GM18520 (cell line): Measurements from ENCODE around the gene GLI3.
"Not testable (repeated sequence)": the region's sequence is repeated elsewhere in the genome, so short reads cannot be mapped to it uniquely, and the experiment has no call there.

Experiments used
- ATAC-seq: cut with Tn5 transposase; IDR thresholded peaks from one replicate; pipeline ENCODE4 v1.9.1; 2021; ENCODE audit not compliant: unreplicated experiment

Gene GLI3

DNA sequence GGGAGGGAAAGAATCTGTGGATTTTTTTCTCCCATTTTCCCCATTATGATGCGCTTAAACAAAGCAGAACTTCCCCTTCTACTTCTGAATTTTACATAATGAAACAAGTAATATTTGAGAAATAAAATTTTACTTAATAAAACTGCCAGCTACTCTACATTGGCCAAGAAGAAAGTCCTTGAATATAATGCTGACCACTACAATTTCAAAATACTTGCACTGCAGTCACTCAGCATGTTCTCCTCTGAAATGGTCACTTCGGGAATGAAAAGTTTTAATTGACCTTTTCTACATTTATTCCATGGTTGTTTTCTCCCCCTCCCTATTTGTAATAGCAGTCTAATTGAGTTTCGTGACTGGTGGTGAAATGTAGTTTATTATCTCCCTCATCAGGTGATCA lies 23.9 kb downstream of the GLI3 start:
- ATAC-seq: no peak

DNA sequence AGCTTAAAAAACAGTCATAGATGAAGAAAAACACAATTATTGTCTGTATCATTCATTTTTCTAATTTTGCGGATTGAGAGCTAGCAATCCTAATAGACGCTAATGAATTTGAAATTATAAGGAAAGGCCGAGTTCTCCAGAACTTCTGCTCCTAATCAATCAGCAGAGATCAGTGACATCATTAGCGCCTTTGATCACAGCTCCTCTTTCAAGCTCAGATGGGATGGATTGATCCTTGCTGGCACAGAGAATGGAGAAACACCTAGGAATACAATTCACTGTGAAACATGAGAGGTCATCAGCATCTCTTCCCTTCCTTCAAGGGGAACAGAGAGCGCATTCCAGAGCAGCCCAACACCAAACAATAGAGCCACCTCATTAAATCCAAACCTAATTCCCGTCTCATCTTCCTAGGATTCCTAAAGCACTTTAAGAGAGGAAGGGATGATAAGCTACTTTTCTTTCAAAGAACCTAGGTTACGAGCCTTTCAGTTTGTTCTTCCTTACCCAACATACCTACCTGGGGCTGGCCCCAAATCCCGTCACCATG lies 24.4 kb downstream of the GLI3 start:
- ATAC-seq: no peak

GRCh38 chr7:42211938-42212337 lies 25.1 kb downstream of the GLI3 start:
- ATAC-seq: no peak

DNA sequence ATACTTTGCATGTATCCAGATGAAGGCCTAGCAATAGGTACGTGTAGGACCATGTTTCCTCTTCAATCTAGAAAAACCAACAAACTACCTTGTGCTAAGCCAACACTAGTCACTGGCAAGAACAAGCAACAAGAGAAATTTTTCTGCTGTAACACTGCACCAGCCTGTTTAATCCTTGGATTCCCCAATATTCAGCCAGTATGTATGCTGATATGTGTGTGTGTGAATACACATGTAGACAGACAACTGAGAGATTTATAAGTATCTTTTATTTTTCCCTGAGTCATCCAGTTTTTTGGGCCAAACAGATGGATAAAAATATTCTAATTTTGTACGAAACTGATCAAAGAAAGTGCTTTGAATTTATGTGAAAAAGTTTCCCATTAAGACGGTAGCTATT lies 26.2 kb downstream of the GLI3 start:
- no peak for ATAC-seq

DNA sequence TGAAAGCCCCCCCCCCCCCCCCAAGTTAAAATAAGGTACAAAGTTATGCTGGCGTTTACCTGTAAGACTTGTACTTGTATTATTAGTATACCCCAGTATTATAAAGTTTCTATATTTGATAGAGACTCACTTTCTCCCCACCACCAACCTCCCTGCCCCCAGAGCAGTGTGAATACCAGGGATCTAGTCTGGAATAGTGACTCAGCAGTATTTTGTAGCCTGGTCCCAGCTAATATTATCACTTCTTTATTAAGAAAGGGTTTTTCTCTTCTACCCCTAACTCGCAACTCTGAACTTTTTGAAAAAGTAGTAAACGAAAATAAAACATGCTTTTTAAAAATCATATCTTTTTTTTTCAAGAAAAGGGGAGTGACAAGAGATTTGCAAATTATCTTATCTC lies 26.7 kb downstream of the GLI3 start:
- no peak for ATAC-seq

GRCh38 chr7:42209085-42209484 lies 27.9 kb downstream of the GLI3 start:
- ATAC-seq: not testable (repeated sequence)

DNA sequence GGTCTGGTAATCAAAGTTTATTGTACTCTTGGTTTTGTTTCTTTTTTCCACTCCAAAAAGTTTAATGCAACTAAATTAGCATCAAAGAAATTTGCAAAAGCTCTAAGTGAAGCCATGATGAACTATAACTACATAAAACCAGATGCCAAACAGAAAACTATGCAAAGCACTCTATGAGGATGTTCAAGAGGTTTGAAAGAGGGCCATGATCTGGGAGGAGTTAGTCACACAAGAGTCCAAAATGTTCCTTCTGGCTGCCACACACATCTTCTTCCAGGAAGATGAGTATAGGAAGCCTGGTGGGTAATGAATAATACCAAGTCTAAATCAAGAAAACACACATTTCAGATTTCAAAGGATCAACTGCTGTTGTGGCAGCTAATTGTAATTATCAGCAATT lies 28.4 kb downstream of the GLI3 start:
- ATAC-seq: no peak

DNA sequence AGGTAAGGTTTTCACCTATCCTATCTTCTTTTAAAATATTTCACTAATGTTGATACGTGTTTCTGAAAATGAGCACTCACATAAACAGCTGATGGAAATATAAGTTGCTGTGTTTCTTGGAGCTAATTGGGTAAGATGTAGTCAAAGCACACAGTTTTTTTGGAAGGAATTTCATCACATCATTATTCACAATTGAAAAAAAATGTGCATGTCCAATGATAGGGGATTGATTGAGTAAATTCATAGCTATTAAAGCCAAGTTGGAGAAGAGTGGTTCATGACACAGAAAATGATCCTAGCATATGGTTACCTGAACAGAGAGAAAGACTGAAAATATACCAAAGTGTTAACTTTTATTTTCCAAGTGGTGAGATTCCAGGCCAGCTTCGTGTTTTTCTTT lies 29.6 kb downstream of the GLI3 start:
- ATAC-seq: no peak

DNA sequence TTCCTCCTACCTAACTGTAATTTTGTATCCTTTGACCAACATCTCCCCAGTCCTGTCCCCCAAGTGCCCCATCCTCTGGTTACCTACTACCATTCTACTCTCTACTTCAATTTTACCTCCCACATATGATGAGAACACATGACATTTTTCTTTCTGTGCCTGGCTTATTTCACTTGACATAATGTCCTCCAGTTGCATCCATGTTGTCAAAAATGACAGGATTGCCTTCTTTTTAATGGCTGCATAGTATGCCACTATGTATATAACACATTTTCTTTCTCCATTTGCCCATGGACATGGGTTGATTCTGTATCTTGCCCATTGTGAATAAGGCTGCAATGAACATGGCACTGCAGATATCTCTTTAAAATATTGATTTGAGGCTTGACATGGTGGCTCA lies 33.7 kb downstream of the GLI3 start:
- no peak for ATAC-seq

GRCh38 chr7:42202601-42203000 lies 34.4 kb downstream of the GLI3 start:
- no peak for ATAC-seq

DNA sequence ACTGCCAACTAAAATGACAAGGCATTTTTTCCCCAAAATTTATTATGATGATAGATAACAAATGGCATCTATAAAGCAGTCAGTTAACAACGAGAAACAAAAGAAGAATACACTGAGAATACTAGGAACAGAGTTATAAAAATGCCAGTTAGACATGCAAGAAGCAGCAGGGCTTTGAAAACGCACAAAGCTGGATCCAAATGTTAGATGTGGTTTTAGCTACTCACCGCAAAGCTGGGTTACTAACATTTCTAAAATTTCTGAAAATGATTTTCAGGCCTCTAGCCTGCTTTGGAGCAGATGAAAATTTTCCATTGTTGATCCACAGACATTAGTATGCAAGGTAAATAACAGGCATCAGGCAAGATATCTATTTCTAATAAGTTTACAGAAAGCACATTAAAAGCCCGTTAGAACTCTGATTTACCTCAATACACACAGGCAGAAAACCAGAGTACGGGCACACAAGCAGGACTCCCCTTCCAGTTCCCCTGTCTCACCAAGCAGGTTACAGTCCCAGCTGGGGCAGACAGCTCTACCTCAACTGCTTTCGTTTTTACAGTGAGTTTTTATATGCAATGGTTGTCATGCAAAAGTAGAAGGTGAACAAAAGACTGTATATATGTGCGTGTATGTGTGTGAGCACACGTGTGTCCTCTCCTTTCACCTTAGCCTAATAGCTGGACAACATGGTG lies 37.9 kb downstream of the GLI3 start:
- no peak for ATAC-seq

- ATAC-seq: no peak
Measured at GRCh38 chr7:42198296-42198695, 38.7 kb downstream of the GLI3 start.

GRCh38 chr7:42197451-42197850 lies 39.6 kb downstream of the GLI3 start:
- ATAC-seq: no peak

DNA sequence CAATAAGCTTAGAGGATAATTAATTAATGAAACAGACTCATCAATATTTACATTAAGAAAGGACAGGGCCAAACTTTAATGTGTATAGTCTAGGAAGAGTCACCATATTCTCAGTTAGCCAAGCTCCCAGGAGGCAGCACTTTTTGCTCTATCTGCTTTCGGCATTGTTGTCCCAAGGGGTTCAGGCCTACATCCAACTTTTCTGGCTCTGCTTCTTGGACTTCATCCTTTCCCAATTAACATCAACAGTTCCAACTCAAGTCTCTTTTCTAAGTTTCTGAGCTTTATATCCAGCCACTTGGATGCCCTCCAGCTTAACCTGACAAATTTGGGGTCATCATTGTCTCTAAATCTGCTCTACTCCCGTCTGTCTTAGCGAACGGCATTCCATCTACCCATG lies 42.8 kb downstream of the GLI3 start:
- no peak for ATAC-seq

DNA sequence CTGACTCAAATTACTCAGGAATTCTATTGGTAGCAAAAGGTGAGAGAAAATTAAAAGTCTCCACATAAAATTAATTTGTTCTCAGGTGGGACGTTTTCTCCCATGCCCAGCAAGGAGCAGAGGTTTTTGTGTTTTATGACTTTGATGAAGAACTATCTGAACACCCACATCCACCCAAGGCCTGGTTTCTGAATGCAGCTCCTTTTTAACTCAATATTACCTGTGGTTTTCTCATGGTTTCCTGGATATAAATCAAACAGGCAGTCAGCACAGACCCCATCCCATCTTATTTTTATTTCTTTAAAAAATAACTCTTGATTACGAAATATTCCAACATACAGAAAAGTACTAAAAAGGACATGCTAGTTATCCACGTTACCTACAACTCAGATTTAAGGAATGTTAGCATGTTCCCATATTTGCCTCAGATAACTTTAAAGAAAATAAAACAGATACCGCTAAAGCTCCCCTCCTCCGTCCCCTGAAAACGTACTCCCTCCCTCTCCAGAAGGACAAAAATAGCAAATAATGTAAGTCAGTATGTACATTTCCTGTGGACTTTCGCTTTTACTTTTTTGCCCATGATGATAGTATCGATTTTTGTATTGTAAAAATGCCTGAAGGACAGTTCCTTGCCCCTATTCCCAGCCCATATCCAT lies 43.4 kb downstream of the GLI3 start:
- no peak for ATAC-seq

DNA sequence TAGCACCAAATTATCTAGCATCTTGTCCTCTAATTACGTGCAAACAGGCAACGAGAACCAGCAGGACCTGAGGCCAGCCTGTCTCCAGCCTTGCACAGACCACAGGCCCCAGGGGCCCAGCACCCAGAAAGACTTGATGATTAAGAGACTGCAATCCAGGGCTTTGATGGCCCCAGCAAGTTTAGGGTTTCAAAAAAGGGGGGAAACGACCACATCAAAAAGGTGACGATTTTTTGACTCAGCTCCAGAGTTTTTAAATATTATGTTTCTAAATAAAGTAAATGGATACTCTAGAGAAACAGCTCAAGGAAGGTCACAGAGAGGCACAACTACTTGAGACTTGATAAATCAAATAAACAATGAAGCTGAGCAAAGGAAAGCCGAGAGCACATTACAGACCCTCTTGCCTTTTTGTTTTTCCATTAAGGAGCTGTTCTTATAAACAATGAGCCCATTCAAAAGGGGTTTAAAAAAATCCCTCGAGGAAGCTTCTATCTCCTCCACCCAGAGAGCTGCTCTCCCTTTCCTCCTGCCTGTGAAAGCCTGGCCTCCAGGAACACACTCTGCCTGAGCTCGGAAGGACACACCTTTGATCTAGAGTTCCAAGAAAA lies 44.1 kb downstream of the GLI3 start:
- no peak for ATAC-seq

GRCh38 chr7:42192066-42192465 lies 44.9 kb downstream of the GLI3 start:
- no peak for ATAC-seq

GRCh38 chr7:42189535-42189934 lies 47.5 kb downstream of the GLI3 start:
- ATAC-seq: no peak

GRCh38 chr7:42186151-42186550 lies 50.9 kb downstream of the GLI3 start:
- ATAC-seq: no peak

GRCh38 chr7:42185726-42186125 lies 51.3 kb downstream of the GLI3 start:
- ATAC-seq: no peak

GRCh38 chr7:42183547-42183946 lies 53.5 kb downstream of the GLI3 start:
- no peak for ATAC-seq

GRCh38 chr7:42181566-42181965 lies 55.4 kb downstream of the GLI3 start:
- no peak for ATAC-seq
